DOHH2 (cell line): Measurements from ENCODE around the gene CHD6.

ENCODE experiments used
- H3F3A ChIP-seq: fragments of 200-600 bp; sonication (generic), shearing (Covaris generic); 2 replicates; pipeline ENCODE4 v1.6.0; 2016; ENCODE audit warnings: antibody characterized with exemption, mild to moderate bottlenecking; ENCODE audit not compliant: control insufficient read depth, insufficient read depth
- H3K27ac ChIP-seq: fragments of 200-600 bp; sonication (generic); 2 replicates; pipeline ENCODE4 v1.5.1; 2014; ENCODE audit warnings: low read depth, mild to moderate bottlenecking, low read length, moderate library complexity
- H3K27me3 ChIP-seq: fragments of 200-600 bp; sonication (generic); 2 replicates; pipeline ENCODE4 v1.6.1; 2014; ENCODE audit warnings: mild to moderate bottlenecking, low read length, mixed read lengths; ENCODE audit not compliant: control insufficient read depth
- H3K36me3 ChIP-seq: fragments of 200-600 bp; sonication (generic); 2 replicates; pipeline ENCODE4 v1.6.1; 2014; ENCODE audit warnings: mild to moderate bottlenecking, low read length, moderate library complexity, mixed read lengths; ENCODE audit not compliant: control insufficient read depth
- H3K4me1 ChIP-seq: fragments of 200-600 bp; sonication (generic); 2 replicates; pipeline ENCODE4 v1.6.1; 2014; ENCODE audit warnings: mild to moderate bottlenecking, low read length, mixed read lengths; ENCODE audit not compliant: control insufficient read depth
- H3K4me2 ChIP-seq: fragments of 200-600 bp; sonication (generic); 2 replicates; pipeline ENCODE4 v1.6.0; 2014; ENCODE audit warnings: mild to moderate bottlenecking, low read length, moderate library complexity
- H3K4me3 ChIP-seq: fragments of 200-600 bp; sonication (generic); 2 replicates; pipeline ENCODE4 v1.5.1; 2014; ENCODE audit warnings: mild to moderate bottlenecking, low read length, mixed read lengths
- H3K79me2 ChIP-seq: fragments of 200-600 bp; sonication (generic); 2 replicates; pipeline ENCODE4 v1.6.1; 2014; ENCODE audit warnings: mild to moderate bottlenecking, low read length, mixed read lengths; ENCODE audit not compliant: control insufficient read depth
- H3K9me2 ChIP-seq: fragments of 200-600 bp; sonication (generic); replicated peaks from 2 replicates; pipeline ENCODE4 v1.6.1; 2014; ENCODE audit warnings: mild to moderate bottlenecking, low read length, mixed read lengths; ENCODE audit not compliant: control insufficient read depth
- H3K9me3 ChIP-seq: fragments of 200-600 bp; sonication (generic); 2 replicates; pipeline ENCODE4 v1.6.1; 2014; ENCODE audit warnings: antibody characterized with exemption, low read length, mixed read lengths; ENCODE audit not compliant: control insufficient read depth, insufficient read depth
- H4K20me1 ChIP-seq: fragments of 200-600 bp; sonication (generic); 2 replicates; pipeline ENCODE4 v1.6.0; 2014; ENCODE audit warnings: low read depth, mild to moderate bottlenecking, antibody characterized with exemption, low read length, moderate library complexity; ENCODE audit not compliant: control insufficient read depth, insufficient read depth
- CTCF ChIP-seq: fragments of 200-600 bp; sonication (generic); IDR thresholded peaks from one replicate; pipeline ENCODE4 v1.5.1; 2014; ENCODE audit warnings: antibody characterized with exemption, mild to moderate bottlenecking, low read depth, low read length; ENCODE audit not compliant: poor library complexity, severe bottlenecking
- EZH2phosphoT487 ChIP-seq: fragments of 200-600 bp; sonication (generic); IDR thresholded peaks from 2 replicates; pipeline ENCODE4 v1.6.1; 2017; ENCODE audit warnings: borderline replicate concordance, mild to moderate bottlenecking, antibody characterized with exemption, low read length, moderate library complexity, mixed read lengths

Gene CHD6

GRCh38 chr20:41353530-41353929 lies 264.6 kb downstream of the CHD6 start:
- Histone ChIP-seq H3K4me1 (no peaks in the 10 kb centered on the region), H3K27ac (no peak overlapping the region), H3K4me3 (no peak overlapping the region), H3K79me2 (no peaks in the 10 kb centered on the region), H3K9me3 (no peaks in the 10 kb centered on the region), H3K4me2 (no peak overlapping the region), H3K36me3 (no peaks in the 10 kb centered on the region), H3K9me2 (no peaks in the 10 kb centered on the region), H4K20me1 (no peaks in the 10 kb centered on the region), H3K27me3 (no peaks in the 10 kb centered on the region), H3F3A (no peaks in the 10 kb centered on the region)
- TF ChIP-seq CTCF (no peak), EZH2phosphoT487 (no peak)

GRCh38 chr20:41352666-41353065 lies 265.5 kb downstream of the CHD6 start:
- H4K20me1 ChIP-seq: no peaks in the 10 kb centered on the region
- H3K79me2 ChIP-seq: no peaks in the 10 kb centered on the region
- H3K27me3 ChIP-seq: no peaks in the 10 kb centered on the region
- H3F3A ChIP-seq: no peaks in the 10 kb centered on the region
- no peaks in the 10 kb centered on the region for H3K4me1 ChIP-seq
- H3K36me3 ChIP-seq: no peaks in the 10 kb centered on the region
- no peak for TF ChIP-seq EZH2phosphoT487
- peak; percentile 11 for TF ChIP-seq CTCF
- no peak overlapping the region for H3K27ac ChIP-seq
- no peak overlapping the region for H3K4me3 ChIP-seq
- H3K9me3 ChIP-seq: no peaks in the 10 kb centered on the region
- H3K9me2 ChIP-seq: no peaks in the 10 kb centered on the region
- no peak overlapping the region for H3K4me2 ChIP-seq

GRCh38 chr20:41352106-41352505 lies 266.1 kb downstream of the CHD6 start:
- H3K27ac ChIP-seq: no peak overlapping the region
- no peaks in the 10 kb centered on the region for H3F3A ChIP-seq
- no peak overlapping the region for H3K4me3 ChIP-seq
- no peaks in the 10 kb centered on the region for H3K79me2 ChIP-seq
- H3K9me2 ChIP-seq: no peaks in the 10 kb centered on the region
- H4K20me1 ChIP-seq: no peaks in the 10 kb centered on the region
- TF ChIP-seq CTCF: no peak
- no peak for TF ChIP-seq EZH2phosphoT487
- H3K36me3 ChIP-seq: no peaks in the 10 kb centered on the region
- no peaks in the 10 kb centered on the region for H3K9me3 ChIP-seq
- no peaks in the 10 kb centered on the region for H3K27me3 ChIP-seq
- H3K4me2 ChIP-seq: no peak overlapping the region
- no peaks in the 10 kb centered on the region for H3K4me1 ChIP-seq
